GM19397 (cell line): ENCODE results near the gene KCNQ1.

Source experiments
- ATAC-seq: cut with Tn5 transposase; IDR thresholded peaks from one replicate; pipeline ENCODE4 v1.9.1; 2021; ENCODE audit warnings: mild to moderate bottlenecking, moderate library complexity; ENCODE audit not compliant: unreplicated experiment

The KCNQ1 gene

DNA sequence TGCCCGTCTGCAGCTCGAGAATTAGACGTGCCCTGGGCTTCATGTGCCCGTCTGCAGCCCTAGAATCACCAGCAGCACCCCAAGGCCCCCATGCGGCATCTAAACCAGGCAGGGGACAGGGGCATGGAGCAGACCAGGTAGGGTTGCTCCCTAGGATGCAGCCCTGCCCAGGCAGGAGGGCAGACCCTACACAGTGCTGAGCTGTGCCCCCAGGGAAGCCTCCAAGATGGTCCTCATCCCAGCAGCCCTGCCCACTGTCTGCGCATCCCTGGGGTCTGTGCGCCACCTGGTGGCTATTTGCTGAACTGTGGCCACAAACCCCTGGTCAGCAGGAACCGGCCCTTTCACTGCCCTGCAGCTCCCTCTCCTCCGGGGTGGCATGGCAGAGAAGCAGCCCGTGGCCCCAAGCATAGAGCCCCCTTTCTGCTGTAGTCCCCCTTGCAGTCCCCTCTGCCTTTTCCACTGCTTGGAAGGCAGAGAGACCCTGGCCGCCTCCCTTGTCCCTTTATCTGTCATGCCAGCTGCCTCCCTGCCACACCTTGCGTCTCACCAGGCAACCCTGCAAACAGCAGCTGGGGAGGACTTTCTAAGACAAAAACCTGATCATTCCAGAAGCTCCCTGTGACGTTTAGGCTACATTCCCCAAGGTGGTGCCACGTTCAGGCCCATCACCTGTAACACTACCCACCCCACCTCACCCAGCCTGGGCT lies 86.6 kb downstream of the KCNQ1 start:
- ATAC-seq = no peak

DNA sequence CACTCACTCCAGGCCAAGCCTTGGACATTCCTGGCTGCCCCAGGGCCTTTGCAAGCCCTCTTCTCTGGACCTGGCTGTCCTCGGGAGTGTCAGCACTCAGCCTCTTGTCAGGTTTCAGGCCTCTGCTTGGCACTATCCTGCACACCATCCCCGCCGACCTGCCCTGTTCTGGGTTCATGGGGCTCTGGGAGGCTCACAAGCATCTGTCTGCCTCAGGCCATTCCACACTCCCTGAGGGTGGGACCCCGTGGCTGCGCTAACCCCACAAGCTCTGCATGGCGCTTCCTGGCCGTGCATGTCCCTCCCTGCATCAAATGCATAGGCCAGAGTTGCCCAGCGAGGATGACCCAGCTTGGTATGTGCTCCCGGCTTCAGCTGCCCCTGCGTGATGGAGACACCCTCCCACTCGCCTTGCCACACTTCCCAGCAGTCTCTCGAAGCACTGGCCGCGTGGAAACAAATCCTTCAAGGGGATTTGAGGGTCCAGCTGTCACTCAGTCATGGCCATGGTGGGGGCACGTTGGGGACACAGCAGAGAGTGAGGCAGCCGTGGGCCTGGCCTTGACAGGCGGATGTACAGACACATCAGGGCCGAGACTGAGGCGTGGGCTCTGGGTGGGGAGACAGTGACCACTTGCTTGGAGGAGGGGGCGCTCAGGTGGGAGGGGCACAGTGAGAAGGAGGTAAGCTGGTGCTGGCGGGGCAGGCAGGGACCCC lies 87.3 kb downstream of the KCNQ1 start:
- no peak for ATAC-seq

- peak; percentile 60 for ATAC-seq
Observed at GRCh38 chr11:2532704-2533586, 88.1 kb downstream of the KCNQ1 start.

DNA sequence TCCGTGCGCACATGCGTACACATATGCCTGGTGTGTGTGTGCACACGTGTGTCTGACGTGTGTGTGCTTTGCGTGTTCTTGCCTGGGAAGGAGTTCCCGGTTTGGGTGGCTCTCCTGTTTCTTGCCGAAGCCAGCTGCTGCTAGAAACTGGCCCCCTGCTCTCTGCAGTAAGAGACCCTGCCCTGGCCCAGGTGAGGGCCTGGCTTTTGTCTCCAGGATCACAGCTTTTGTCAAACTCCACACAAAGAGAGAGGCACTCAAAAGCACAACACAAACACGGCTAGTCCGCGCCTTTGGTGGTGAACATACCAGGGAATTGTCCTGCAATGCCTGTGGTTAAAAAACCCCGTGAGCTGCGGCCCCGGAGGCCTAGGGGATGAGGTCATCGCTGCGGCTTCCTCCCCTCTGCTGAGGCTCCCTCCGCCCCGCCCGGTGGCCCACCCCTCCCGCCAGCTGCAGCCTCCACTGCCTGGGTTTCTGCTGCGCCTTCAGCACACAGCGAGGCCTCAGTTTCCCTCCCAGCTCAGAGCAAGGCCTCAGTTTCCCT lies 88.9 kb downstream of the KCNQ1 start:
- ATAC-seq = no peak

DNA sequence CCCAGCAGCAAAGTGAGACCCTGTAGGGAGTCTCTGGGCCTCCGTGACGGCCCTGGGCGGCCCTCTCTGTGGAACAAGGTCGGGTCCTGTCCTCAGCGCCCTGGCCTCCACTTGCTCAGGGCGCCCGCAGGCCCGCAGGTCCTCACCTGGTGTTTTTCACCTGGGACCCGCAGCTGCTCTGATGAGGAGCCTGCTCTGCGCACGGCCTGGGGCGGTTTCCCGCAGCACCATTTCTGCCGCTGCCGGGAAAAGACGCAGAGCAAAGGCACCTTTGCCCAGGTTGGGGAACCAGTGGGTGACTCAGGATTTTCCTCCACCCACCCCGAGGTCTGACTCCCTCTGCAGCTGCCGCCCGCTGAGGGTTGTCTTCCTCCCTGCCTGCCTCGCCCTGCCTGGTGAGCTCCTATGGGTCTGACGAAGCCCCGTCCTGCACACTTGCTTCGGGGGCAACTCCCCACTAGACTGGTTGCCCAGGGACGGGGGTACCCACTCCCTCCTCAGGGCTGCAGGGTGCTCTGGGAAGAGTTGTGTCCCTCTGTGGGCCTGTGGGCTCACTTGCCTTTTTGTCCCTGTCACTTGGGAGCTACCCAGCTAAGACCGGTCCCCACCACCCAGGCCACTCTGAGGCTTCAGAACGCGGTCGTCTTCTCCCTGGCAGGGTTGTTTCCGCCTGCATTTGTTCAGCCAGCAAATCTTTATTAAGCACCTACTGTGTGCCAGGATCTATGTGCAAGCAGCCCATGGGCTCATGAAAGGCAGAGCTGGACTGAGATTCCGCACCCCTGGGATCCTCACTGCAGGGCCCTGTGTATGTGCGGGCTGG lies 89.5 kb downstream of the KCNQ1 start:
- no peak for ATAC-seq

DNA sequence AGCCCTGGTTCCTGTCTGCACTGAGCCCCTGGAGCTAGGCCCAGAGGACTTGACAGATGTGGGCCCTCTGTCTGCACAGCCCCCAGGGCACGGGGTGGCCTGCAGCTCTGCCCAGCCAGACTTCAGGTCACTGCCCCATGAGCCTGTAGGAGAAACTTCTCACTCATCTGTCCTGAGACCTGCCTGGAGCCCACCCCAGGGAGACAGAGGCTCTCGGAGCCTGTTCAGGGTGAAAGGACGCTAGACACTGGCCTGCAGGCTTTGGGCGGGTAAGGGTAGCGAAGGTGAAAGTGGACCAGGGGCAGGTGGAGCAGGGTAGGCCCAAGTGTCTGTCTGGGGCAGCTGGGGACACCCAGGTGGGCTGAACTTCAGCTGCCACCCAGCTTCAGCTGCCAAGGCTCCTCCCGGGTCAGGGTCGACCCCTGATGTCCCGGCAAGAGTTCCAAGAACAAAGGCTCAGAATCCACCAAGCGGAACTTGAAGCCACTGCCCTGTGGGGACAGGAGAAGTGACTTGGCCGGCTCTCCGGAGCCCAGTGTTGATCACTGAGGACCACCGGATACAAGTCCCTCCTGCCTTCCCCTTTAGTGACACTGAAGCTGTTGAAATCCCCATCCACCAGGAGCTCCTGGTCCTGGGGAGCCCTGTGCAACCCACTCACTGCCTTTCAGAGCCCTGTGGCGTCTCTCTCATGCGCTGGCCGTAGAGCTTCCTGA lies 90.3 kb downstream of the KCNQ1 start:
- ATAC-seq = no peak

DNA sequence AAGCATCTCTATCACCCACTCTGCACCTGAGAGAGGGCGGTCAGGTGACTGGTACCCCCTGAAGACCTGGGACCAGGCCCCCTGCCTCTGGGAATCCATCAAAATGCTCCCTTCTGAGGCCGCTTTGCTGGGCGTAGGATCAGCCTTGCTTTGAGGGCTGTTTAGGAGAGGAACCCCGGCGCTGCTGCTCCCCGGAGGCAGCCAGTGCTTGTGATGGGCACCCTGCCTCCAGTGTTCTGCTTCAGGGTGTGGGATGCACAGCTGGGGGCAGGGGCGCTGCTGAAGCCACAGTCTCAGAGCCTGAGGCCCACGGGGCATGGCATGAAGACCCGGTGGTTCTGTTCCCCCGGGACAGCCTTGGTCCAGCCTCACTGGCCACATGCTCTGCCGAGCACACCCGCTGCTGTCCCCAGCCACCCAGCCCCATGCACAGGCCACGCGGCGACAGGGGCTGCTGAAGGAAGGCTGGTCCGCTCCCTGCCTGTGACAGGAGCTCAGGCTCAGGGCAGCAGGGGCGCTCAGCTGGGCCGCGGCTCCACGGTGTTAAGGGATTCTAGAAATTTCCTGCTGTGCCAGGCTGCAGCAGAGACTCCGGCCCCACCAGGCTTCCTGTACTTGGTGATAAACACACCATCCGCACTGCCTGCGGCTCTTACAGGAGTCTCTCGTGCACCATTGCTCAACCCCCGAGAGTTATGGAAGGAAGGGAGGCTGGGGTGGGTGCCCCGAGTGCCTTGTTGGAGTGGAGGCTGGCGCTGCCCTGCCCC lies 91.0 kb downstream of the KCNQ1 start:
- ATAC-seq = no peak

DNA sequence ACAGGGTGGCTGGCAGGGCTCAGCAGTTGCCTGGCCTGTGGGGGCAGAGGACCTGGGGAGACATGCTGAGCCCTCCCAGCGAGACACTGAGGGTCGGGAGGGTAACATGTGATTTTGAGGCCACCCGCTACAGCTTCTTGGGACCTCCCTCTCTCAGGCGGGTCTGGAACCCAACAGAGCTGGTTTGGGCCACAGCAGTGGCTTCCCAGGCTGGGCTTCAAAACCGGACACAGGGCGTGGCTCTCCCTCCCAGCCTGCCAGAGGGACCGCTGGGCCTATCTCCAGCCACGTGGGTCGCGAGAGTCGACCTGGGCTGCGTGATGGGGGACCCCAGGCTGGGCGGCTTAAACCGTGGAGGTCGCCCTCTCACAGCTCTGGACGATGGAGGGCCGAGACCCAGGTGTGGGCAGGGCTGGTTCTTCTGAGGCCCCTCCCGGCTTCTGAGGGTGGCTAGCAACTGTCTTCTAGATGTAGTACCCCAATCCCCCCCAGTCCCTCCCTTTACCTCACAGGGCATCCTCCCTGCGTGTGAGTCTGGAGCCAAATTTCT lies 91.7 kb downstream of the KCNQ1 start:
- no peak for ATAC-seq

DNA sequence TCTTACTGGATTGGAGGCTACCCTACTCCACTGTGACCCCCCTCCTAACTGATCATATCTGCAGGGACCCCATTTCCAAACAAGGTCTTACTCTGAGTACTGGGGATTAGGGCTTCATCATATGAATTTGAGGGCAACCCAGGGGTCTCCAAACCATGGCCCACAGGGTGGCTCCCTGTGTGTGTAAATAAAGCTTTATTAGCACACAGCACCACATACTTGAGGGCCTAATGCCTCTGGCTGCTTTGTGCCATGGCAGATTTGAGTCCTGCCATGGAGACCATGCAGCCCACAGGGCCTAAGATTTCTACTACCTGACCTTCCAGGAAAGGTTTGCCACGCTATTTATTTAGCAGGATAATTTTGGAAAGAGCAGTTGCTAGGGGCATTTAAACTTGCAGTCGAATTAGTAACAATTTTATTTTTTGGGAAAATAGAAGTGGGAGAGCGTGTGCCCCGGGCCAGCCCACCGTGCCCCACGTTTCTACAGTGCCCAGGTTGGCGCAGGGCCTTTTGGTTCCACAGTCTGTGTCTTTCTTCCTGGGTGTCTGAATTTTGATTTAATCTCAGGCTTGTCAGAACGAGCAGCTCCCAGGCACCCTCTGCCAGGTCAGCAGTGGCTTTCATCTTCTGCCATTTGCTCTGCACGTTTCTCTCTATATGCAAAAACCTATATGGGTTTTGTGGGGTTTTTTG lies 92.3 kb downstream of the KCNQ1 start:
- ATAC-seq = no peak

- ATAC-seq = no peak
Observed at GRCh38 chr11:2537896-2538724, 93.3 kb downstream of the KCNQ1 start.

DNA sequence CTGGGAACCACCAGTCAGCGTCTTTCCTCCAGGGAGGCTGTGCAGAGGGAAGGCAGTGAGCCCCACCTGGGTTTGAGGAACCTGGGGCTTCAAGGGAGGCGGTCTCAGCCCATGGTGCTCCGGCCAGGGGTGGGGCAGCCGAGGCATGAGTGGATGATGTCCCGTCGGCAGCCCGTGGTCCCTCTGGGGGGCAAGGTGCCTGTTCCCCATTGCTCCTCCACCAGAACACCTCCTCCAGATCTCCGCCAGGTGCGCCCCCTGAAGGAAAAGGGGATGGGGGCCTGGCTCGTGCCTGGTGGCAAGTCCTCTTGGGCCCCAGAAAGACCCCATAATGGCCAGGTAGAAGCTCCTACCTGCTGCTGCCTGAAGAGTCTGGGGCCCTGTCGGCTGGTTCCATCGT lies 94.1 kb downstream of the KCNQ1 start:
- ATAC-seq = no peak

GRCh38 chr11:2539371-2540222 lies 94.8 kb downstream of the KCNQ1 start:
- ATAC-seq = no peak

DNA sequence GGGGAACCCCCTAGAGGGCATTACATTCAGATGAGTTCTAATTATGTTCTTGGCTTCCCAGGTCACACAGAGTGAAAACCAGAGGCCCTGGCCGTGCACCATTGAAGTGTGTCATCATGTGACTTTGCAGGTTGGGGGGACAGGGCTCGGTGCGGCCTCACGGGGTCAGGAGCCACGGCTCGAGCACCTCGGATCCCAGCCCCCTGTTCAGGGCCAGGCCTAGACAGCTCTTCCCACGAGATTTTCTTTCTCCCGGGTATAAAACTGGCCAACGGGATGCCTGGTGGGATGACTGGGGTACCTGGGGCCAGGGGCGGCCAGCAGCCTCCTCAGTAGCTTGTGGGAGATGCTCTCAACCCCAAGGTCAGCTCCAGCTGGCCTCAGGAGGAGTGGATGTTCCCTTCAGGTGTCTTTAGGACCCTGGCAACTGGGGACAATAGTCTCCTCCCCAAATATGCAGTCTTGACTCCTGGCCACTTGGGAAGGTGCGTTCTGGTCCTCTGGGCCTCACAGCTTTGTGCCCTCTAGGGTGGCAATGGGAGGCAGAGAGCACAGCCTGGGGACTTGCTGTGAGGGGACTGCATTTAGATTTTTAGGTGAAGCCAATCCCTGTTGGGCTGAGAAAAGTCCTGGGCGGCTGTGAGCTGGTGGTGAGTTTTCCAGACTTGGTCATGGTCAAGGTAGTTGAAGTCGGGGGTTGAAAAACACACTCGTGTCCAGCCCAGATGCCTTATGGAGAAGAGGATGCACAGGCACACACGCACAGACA lies 95.6 kb downstream of the KCNQ1 start:
- no peak for ATAC-seq

DNA sequence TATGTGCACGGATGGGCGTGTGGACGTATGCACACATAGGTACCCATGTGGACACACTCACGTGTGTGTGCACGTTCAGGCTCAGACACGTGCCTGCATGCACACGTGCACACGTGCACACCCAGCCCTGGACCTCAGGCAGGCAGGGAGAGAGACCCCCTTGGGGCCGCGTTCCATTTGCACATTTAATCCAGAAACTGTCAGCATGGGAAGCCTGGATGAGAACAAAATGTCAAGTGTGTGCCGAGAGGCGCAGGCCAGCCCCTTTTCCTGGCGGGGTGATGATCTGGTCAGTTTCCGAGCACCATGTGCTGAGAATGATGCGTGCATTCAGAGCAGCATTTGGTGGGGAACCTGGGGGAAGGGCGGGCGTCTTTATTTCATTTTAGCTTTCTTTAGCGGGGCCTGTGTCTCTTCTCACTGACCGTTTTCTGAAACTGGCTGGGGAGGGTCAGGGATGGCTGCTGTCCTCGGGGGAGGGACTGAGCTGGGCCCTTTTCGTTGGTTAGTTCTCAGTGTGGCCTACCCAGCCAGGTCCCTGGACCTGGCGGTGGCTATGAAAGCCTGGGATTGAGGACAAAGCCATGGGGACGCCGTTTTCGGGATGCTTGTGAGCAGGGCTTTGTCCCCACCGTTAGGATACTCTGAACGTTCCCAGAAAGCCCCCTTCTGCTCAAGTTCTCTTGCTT lies 96.3 kb downstream of the KCNQ1 start:
- no peak for ATAC-seq

DNA sequence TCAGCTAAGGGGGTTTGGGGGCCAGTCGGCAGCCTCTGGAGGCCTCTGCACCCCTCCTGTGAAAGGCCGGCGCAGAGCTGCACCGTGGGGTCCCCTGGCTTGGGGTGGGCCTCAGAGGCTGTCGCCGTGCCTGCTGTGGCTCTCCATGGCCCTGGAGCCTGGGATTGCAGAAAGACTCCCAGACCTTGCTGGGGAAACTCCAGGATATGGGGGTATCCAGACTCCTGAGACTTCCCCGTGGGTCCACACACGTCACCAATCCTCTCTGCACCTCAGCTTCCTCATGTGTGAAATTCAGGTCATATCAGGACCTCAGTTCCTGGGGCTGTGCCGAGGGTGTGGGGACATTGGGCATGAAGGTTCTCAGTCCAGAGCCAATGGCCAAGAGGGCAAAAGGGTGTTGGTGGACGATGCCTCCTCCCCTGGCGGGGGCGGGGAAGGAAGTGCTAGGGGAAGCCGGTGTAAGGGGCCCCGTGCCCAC lies 97.1 kb downstream of the KCNQ1 start:
- no peak for ATAC-seq
